CD8-positive, alpha-beta memory T cell (primary cell): ENCODE results near the gene TSEN54. TPM values are rescaled to one million over a fixed set of nuclear protein-coding genes. Genes with fewer than 3 reads are reported as not detected.

Experiments used
- CTCF ChIA-PET: fragments of 350-600 bp; sonication (Branson Sonifier 250); formaldehyde crosslinking; loops from one replicate; lab custom pipeline; 2021; ENCODE audit warnings: antibody characterized with exemption; lab: Charles Lee
- POLR2A ChIA-PET: fragments of 350-600 bp; sonication (Branson Sonifier 250); formaldehyde crosslinking; loops from one replicate; lab custom pipeline; 2021; ENCODE audit warnings: antibody characterized with exemption; lab: Charles Lee
- DNase-seq, 5 donors: peaks; one replicate each; pipeline versions ENCODE4 v3.0.0 to v3.0.0-alpha.2; 2020 to 2022; ENCODE audit warnings: mixed read lengths in 1 of 5
- H3K27ac ChIP-seq: one replicate; pipeline ENCODE4 v1.7.0; 2013; ENCODE audit warnings: low read depth, mild to moderate bottlenecking, low read length, moderate library complexity
- H3K27me3 ChIP-seq: 2 replicates; pipeline ENCODE4 v1.7.0; 2013; ENCODE audit warnings: low read length, mild to moderate bottlenecking; ENCODE audit not compliant: insufficient read depth, poor library complexity, severe bottlenecking
- H3K36me3 ChIP-seq: 2 replicates; pipeline ENCODE4 v1.7.0; 2013; ENCODE audit warnings: mild to moderate bottlenecking, low read length, moderate library complexity; ENCODE audit not compliant: insufficient read depth
- H3K4me1 ChIP-seq: 2 replicates; pipeline ENCODE4 v1.7.0; 2013; ENCODE audit warnings: mild to moderate bottlenecking, low read length, moderate library complexity; ENCODE audit not compliant: insufficient read depth
- H3K4me3 ChIP-seq: 2 replicates; pipeline ENCODE4 v1.7.0; 2013; ENCODE audit warnings: mild to moderate bottlenecking, low read length
- H3K9me3 ChIP-seq: 2 replicates; pipeline ENCODE4 v1.7.0; 2013; ENCODE audit warnings: mild to moderate bottlenecking, low read length
- H3K27ac Mint-ChIP-seq, 8 donors: one replicate each; pipeline ENCODE4 v1.8.0; 2020 to 2021; ENCODE audit warnings: mixed read lengths in 8 of 8, mild to moderate bottlenecking in 6 of 8, inconsistent platforms in 3 of 8, moderate library complexity in 3 of 8
- H3K27me3 Mint-ChIP-seq, 2 donors: one replicate each; pipeline ENCODE4 v1.8.0; 2020 to 2021; ENCODE audit warnings: mixed read lengths in 2 of 2, mild to moderate bottlenecking in 1 of 2, moderate library complexity in 1 of 2
- H3K36me3 Mint-ChIP-seq, 3 donors: one replicate each; pipeline ENCODE4 v1.8.0; 2020 to 2021; ENCODE audit warnings: mixed read lengths in 3 of 3, inconsistent platforms in 1 of 3, mild to moderate bottlenecking in 1 of 3
- H3K4me1 Mint-ChIP-seq, 3 donors: one replicate each; pipeline ENCODE4 v1.8.0; 2020 to 2021; ENCODE audit warnings: mixed read lengths in 3 of 3, inconsistent platforms in 1 of 3, mild to moderate bottlenecking in 1 of 3
- H3K4me3 Mint-ChIP-seq, 7 donors: one replicate each; pipeline ENCODE4 v1.8.0; 2020 to 2021; ENCODE audit warnings: mixed read lengths in 7 of 7, mild to moderate bottlenecking in 6 of 7, moderate library complexity in 4 of 7, inconsistent platforms in 2 of 7
- H3K9me3 Mint-ChIP-seq, 5 donors: one replicate each; pipeline ENCODE4 v1.8.0; 2020 to 2022; ENCODE audit warnings: mixed read lengths in 5 of 5, mild to moderate bottlenecking in 3 of 5, moderate library complexity in 2 of 5, inconsistent platforms in 1 of 5
- polyA plus RNA-seq: library from polyadenylated mRNA; unstranded; fragments of 300-500 nt; fragmentation: Illumina TruSeq; gene quantifications from one replicate; pipeline ENCODE4 v1.2.3, GENCODE V29; 2021
- total RNA-seq, 2 experiments: library from RNA; stranded (reverse); gene quantifications; one replicate each; pipeline ENCODE4 v1.2.3, GENCODE V29; 2021

TSEN54 gene
- total and polyA plus RNA-seq, 3 experiments from 2014 or later = 49.7 to 152 (median 56.9) TPM

DNA sequence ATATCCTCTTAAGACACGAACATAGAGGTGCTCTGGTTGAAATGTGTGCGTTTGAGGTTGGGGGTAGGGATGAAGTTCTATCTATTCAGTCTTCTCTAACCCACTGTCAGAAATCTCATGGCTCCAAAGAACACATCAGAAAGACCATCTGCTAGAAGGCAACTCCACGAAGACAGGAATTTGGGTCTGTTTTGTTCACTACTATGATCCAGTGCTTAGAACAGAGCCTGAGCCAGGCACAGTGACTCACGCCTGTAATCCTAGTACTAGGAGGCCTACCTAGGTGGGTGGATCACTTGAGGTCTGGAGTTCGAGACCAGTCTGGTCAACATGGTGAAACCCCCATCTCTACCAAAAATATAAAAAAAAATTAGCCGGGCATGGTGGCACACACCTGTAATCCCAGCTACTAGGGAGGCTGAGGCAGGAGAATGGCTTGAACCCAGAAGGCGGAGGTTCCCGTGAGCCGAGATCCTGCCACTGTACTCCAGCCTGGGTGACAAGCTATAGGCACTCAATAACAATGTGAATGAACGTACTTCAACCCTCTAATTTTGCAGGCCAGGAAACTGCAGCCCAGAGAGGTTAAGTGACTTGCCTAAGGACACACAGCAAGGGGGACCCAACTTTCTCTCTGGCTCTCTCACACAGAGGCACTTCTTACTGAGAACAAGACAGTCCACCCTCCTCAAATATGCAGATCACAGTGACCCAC is 3.2 kb upstream of the TSEN54 start:
- no peak for DNase-seq
- no peak overlapping the region for H3K4me3 ChIP-seq
- peaks cover 0 to 6% (median 0%) of the 10 kb centered on the region in 3 donors for H3K36me3 Mint-ChIP-seq
- H3K4me3 Mint-ChIP-seq = peak overlapping the region in 3 of 7 donors; percentile 52 to 62 (median 55)
- H3K9me3 Mint-ChIP-seq = no peaks in the 10 kb centered on the region
- H3K27ac Mint-ChIP-seq = peak overlapping the region in 1 of 8 donors; percentile 33
- H3K4me1 ChIP-seq = peaks cover 11% of the 10 kb centered on the region
- no peaks in the 10 kb centered on the region for H3K9me3 ChIP-seq
- POLR2A ChIA-PET = no interaction called here
- no peak overlapping the region for H3K27ac ChIP-seq
- peaks cover 0 to 6% of the 10 kb centered on the region in 2 donors for H3K27me3 Mint-ChIP-seq
- H3K4me1 Mint-ChIP-seq = peaks cover 11 to 12% (median 12%) of the 10 kb centered on the region in 3 donors
- H3K36me3 ChIP-seq = no peaks in the 10 kb centered on the region
- H3K27me3 ChIP-seq = no peaks in the 10 kb centered on the region
- CTCF ChIA-PET = interaction anchor here (0.7 to 1.6 kb wide), 3 partner anchors 8 to 86 kb away, joined by 3 to 5 read pairs (median 3); no protein-coding TSS in a partner anchor

DNA sequence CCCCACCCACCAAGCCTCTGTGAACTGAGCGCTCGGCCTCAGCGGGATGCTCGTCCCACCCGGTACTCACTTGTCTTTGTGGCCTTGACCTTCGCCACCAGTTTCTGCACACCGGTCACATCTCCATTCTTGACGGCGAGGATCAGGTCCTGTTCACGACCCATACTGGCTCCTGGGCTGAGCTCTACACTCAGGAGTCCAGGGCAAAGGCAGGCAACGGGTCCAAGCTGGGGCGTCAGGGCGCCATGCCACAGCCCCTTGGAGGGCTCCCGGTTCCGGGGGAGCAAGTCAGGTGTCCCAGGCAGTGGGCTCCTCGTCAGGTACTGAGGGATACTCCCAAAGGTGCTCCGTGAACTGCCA is 2.7 kb upstream of the TSEN54 start:
- CTCF ChIA-PET = interaction anchor here (1.6 kb wide), 1 partner anchor 9 kb away, joined by 5 read pairs; no protein-coding TSS in a partner anchor
- DNase-seq = no peak
- POLR2A ChIA-PET = no interaction called here
- no peaks in the 10 kb centered on the region for H3K9me3 ChIP-seq
- H3K36me3 ChIP-seq = no peaks in the 10 kb centered on the region
- H3K4me1 ChIP-seq = peaks cover 16% of the 10 kb centered on the region
- no peaks in the 10 kb centered on the region for H3K27me3 ChIP-seq
- Mint-ChIP-seq H3K9me3 (no peaks in the 10 kb centered on the region), H3K27me3 (peaks cover 0 to 5% of the 10 kb centered on the region in 2 donors), H3K36me3 (peaks cover 3 to 11% (median 3%) of the 10 kb centered on the region in 3 donors), H3K27ac (no peak overlapping the region), H3K4me3 (peak overlapping the region in 5 of 7 donors; percentile 39 to 82 (median 55)), H3K4me1 (peaks cover 17% of the 10 kb centered on the region in 3 donors)
- H3K4me3 ChIP-seq = no peak overlapping the region
- no peak overlapping the region for H3K27ac ChIP-seq

DNA sequence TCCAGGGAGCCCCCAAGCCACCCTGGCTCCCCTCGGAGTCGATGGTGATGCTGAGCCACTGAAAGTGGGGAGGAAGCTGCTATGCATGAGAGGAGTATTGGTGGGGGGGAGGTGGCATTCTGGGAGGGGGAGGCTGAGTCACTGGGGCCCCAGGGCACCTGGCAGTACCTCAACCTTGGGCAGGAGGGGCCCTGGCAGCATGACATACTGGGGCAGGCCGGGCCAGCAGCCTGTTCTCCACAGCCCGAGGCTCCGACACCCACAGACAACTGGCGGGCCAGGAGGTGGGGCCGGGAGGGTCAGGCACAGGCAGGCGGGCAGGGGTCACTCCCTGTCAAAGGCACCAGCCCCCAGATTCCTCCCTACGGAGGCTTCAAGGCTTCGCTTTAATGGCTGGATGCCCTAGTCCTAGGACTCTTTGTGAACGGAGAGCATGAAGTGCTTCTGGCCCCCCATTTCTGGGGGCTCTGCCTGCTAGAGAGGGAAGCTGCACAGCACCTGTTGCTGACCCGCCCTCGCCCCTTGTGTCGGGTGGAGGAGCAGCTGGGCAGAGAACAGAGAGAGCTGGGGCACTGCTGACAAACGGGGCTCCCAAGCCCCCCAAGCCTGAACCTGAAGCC is 1.9 kb upstream of the TSEN54 start:
- Histone ChIP-seq H3K27me3 (no peaks in the 10 kb centered on the region), H3K9me3 (no peaks in the 10 kb centered on the region), H3K36me3 (no peaks in the 10 kb centered on the region), H3K4me1 (peaks cover 24% of the 10 kb centered on the region), H3K4me3 (no peak overlapping the region), H3K27ac (no peak overlapping the region)
- peaks cover 24 to 25% (median 25%) of the 10 kb centered on the region in 3 donors for H3K4me1 Mint-ChIP-seq
- H3K9me3 Mint-ChIP-seq = no peaks in the 10 kb centered on the region
- no peak overlapping the region for H3K27ac Mint-ChIP-seq
- H3K27me3 Mint-ChIP-seq = peaks cover 0 to 3% of the 10 kb centered on the region in 2 donors
- peak overlapping the region in 6 of 7 donors; percentile 26 to 82 (median 57) for H3K4me3 Mint-ChIP-seq
- ChIA-PET CTCF (interaction anchor here (0.7 to 1.6 kb wide), 2 partner anchors 9 to 10 kb away, joined by 3 to 5 read pairs; no protein-coding TSS in a partner anchor), POLR2A (interaction anchor here (0.5 to 0.6 kb wide), 3 partner anchors 21 to 641 kb away, joined by 3 read pairs; no protein-coding TSS in a partner anchor)
- peaks cover 3 to 18% (median 10%) of the 10 kb centered on the region in 3 donors for H3K36me3 Mint-ChIP-seq
- no peak for DNase-seq

DNA sequence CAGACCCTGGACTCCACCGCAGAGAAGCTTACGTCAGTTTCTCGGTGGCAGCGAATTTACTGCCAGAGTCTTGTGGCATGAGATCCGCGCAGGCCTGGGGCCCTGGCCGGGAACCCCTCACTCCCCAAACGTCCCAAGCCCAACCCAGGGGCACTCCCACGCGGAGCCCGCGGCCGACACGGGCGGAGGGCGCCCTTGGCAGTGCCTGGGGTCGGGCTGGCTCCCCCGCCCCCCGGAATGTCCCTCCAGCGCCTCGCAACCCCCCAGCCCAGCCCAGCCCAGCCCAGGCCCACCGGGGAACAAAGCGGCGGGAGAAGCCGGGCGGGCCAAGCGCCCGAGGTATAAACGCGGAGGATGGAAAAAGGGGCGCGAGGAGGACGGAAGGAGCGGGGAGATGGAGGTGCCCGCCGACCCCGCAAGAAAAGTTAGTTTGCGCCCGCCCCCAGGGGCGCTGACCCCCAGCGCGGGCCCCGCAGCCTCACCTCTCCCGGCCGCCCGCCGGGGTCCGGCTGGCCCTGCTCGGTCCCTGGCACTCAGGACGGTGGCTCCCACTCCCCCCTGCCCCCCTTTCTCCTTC is 1.3 kb upstream of the TSEN54 start:
- Mint-ChIP-seq H3K4me3 (peak overlapping the region in 6 of 7 donors; percentile 14 to 89 (median 52)), H3K27me3 (peaks cover 0 to 3% of the 10 kb centered on the region in 2 donors), H3K4me1 (peaks cover 27 to 29% (median 28%) of the 10 kb centered on the region in 3 donors), H3K9me3 (no peaks in the 10 kb centered on the region), H3K27ac (no peak overlapping the region), H3K36me3 (peaks cover 3 to 22% (median 10%) of the 10 kb centered on the region in 3 donors)
- CTCF ChIA-PET = interaction anchor here (0.7 to 1.6 kb wide), 2 partner anchors 8 to 11 kb away, joined by 3 to 5 read pairs; no protein-coding TSS in a partner anchor
- Histone ChIP-seq H3K36me3 (peaks cover 4% of the 10 kb centered on the region), H3K4me1 (peaks cover 27% of the 10 kb centered on the region), H3K27me3 (no peaks in the 10 kb centered on the region), H3K4me3 (peak overlapping the region; percentile 88), H3K27ac (no peak overlapping the region), H3K9me3 (no peaks in the 10 kb centered on the region)
- POLR2A ChIA-PET = interaction anchor here (0.5 to 0.6 kb wide), 3 partner anchors 20 to 642 kb away, joined by 3 read pairs; no protein-coding TSS in a partner anchor
- DNase-seq = no peak

DNA sequence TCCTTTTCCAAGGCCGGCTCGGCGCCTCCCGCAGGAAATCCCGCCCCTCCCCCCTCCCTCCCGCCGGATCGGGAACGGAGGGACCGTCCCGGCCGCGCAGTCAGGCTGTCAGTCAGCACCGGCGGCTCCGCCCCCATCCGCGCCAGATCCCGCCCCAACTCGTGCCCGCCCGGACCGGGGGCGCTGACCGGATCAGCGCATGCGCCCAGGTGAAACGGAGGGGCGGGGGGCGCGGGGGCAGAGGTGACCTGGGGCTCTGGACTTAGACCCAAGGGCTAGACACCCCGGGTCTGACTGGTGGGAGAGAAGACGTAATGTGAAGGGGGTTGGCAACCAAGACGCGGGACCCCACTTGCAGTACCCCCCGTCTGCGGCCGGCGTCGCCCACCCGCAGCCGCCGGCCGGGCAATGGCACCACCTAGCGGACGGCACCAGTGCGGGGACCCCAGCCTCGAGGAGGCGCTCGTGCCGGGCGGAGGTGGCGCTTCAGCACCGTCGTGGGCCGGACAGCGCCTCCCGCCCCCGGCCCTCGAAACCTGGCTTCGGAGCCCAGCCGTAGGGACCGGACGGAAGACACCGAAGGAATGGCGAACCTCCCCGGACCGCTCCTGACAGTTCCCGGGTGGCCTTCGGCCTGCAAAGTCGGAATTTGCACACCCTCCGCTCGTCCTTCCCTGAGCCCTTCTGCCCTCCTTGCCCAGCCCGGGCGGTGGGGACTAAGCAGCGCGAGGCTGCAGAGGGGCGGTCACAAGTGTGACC is 653 bp upstream of the TSEN54 start, which contains the start of gene CASKIN2:
TSS of gene CASKIN2 (minus strand) at position 42 of the 759 bp plus-strand sequence. CDS start 1,733 bp downstream, outside the sequence.
- CTCF ChIA-PET = interaction anchor here (0.7 to 2.4 kb wide), 19 partner anchors 9 to 179 kb away, joined by 3 to 18 read pairs (median 5); partner anchors contain the start of genes LLGL2, MYO15B, SMIM5 and TMEM94
- Histone ChIP-seq H3K36me3 (peaks cover 7% of the 10 kb centered on the region), H3K4me3 (peak within 1 kb of the TSS; percentile 88), H3K27ac (no peak within 1 kb of the TSS), H3K27me3 (no peaks in the 10 kb centered on the region), H3K4me1 (peaks cover 28% of the 10 kb centered on the region), H3K9me3 (no peaks in the 10 kb centered on the region)
- Mint-ChIP-seq H3K36me3 (peaks cover 3 to 23% (median 10%) of the 10 kb centered on the region in 3 donors), H3K4me1 (peaks cover 27 to 29% (median 28%) of the 10 kb centered on the region in 3 donors), H3K4me3 (peak within 1 kb of the TSS; percentile 67 to 91 (median 81)), H3K9me3 (no peaks in the 10 kb centered on the region), H3K27ac (peak within 1 kb of the TSS in 3 of 8 donors; percentile 42 to 64 (median 62)), H3K27me3 (peaks cover 0 to 3% of the 10 kb centered on the region in 2 donors)
- peak; percentile 70 to 83 (median 74) for DNase-seq
- POLR2A ChIA-PET = interaction anchor here (1.0 to 3.1 kb wide), 9 partner anchors 10 to 1211 kb away, joined by 3 to 44 read pairs (median 8); partner anchors contain the start of genes GRB2, JMJD6, LLGL2 and METTL23

DNA sequence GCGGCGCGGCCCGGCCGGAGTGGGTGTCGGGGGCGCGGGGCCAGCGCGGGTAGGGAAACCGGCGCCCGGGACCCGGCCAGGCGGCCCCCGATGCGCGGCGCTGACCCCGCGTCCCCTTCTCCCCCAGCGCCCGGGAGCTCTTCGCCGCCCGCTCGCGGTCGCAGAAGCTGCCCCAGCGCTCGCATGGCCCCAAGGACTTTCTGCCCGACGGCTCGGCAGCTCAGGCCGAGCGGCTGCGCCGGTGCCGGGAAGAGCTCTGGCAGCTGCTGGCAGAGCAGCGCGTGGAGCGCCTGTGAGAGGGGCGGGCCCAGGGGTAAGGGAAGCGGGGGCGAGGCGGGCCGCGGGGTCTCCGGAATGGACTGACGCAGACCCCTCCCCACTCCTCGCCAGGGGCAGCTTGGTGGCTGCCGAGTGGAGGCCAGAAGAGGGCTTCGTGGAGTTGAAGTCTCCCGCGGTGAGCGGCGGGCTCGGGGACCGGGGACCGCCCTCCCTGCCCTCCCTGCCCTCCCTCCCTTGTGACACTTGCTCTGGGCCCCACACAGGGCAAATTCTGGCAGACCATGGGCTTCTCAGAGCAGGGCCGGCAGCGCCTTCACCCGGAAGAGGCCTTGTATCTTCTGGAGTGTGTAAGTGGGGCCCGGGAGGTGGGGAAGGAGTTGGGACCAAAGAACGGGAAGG is 430 bp downstream of the TSEN54 start:
- H3K4me1 Mint-ChIP-seq = peaks cover 27 to 29% (median 28%) of the 10 kb centered on the region in 3 donors
- ChIA-PET POLR2A (interaction anchor here (0.6 to 3.1 kb wide), 11 partner anchors 9 to 1210 kb away, joined by 3 to 44 read pairs (median 8); partner anchors contain the start of genes GRB2, JMJD6, LLGL2 and METTL23), CTCF (interaction anchor here (0.7 to 2.4 kb wide), 21 partner anchors 8 to 228 kb away, joined by 3 to 18 read pairs (median 4); partner anchors contain the start of genes GRB2, LLGL2, MYO15B and SLC25A19)
- Histone ChIP-seq H3K36me3 (peaks cover 7% of the 10 kb centered on the region), H3K27me3 (no peaks in the 10 kb centered on the region), H3K27ac (peak overlapping the region; percentile 53), H3K9me3 (no peaks in the 10 kb centered on the region), H3K4me1 (peaks cover 28% of the 10 kb centered on the region), H3K4me3 (peak overlapping the region; percentile 84)
- DNase-seq = peak in 1 of 5 donors; percentile 62
- peak overlapping the region; percentile 88 to 99 (median 98) for H3K27ac Mint-ChIP-seq
- no peaks in the 10 kb centered on the region for H3K9me3 Mint-ChIP-seq
- peaks cover 0 to 3% of the 10 kb centered on the region in 2 donors for H3K27me3 Mint-ChIP-seq
- H3K4me3 Mint-ChIP-seq = peak overlapping the region; percentile 74 to 92 (median 86)
- peaks cover 3 to 32% (median 10%) of the 10 kb centered on the region in 3 donors for H3K36me3 Mint-ChIP-seq
